Suprapubic skin (tissue), 4 donors: ENCODE measurements around the gene NSUN7.

ENCODE experiments used
- CTCF ChIP-seq, 2 donors: fragments of 200-600 bp in 1 of 2; fragments of 450-650 bp in 1 of 2; sonication (generic) in 1 of 2; IDR thresholded peaks; one replicate each; pipeline ENCODE4 v1.5.1; 2016 to 2019; ENCODE audit warnings: antibody characterized with exemption in 2 of 2, mild to moderate bottlenecking in 1 of 2, moderate library complexity in 1 of 2
- EP300 ChIP-seq: sonication (generic); formaldehyde crosslinking; IDR thresholded peaks from one replicate; pipeline ENCODE4 v1.6.1; 2017; ENCODE audit warnings: antibody characterized with exemption
- POLR2A ChIP-seq, 2 donors: fragments of 450-650 bp; IDR thresholded peaks; one replicate each; pipeline ENCODE4 v1.6.1; 2017; ENCODE audit warnings: antibody characterized with exemption in 2 of 2, mild to moderate bottlenecking in 2 of 2, moderate library complexity in 2 of 2
- POLR2AphosphoS5 ChIP-seq, 3 donors: sonication (generic); formaldehyde crosslinking; IDR thresholded peaks; one replicate each; pipeline ENCODE4 v1.6.1; 2017; ENCODE audit warnings: antibody characterized with exemption in 3 of 3

DNA sequence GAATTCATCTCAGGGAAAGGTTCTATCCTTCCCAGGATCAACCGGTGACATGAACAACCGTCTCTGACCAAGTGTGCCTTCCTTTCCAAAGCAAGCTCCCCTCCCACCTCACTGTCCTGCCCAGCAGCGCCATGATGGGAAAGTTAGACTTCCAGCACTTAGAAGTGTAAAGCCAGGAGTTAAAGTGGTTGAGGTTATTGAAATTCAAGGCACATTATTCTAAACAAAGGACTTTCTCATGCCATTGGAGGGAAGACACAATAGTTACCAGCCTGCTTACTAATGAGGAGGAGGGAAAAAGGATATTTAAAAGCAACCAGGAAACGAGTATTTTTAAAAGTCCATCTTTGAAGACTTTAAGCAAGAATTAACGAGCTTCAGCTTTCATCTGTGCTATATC lies 96.8 kb downstream of the NSUN7 start:
- no peak for TF ChIP-seq CTCF (IDR thresholded peaks at IDR 0.05)
- TF ChIP-seq EP300 = no peak
- no peak for TF ChIP-seq POLR2AphosphoS5 (IDR thresholded peaks at IDR 0.05)
- no peak for TF ChIP-seq POLR2A (IDR thresholded peaks at IDR 0.05)
